Vagina (tissue), 2 donors: ENCODE data around the gene TEDC1. TPM values are rescaled to one million over a fixed set of nuclear protein-coding genes. Genes with fewer than 3 reads are reported as not detected.
A peak's percentile ranks its signal among the peaks of the same experiment; 100 is the strongest.

Experiments
- DNase-seq, 2 donors: peaks; one replicate each; pipeline ENCODE4 v3.0.0-alpha.2; 2017; ENCODE audit errors: extremely low spot score in 2 of 2
- H3K27ac ChIP-seq: fragments of 200-600 bp; sonication (generic); one replicate; pipeline ENCODE4 v1.5.1; 2019
- H3K27me3 ChIP-seq: fragments of 200-600 bp; sonication (generic); one replicate; pipeline ENCODE4 v1.5.1; 2019
- H3K36me3 ChIP-seq, 2 donors: fragments of 200-600 bp; sonication (generic); one replicate each; pipeline ENCODE4 v1.5.1; 2017 to 2019
- H3K4me1 ChIP-seq: fragments of 200-600 bp; sonication (generic); one replicate; pipeline ENCODE4 v1.5.1; 2019
- H3K4me3 ChIP-seq, 2 donors: fragments of 200-600 bp; sonication (generic); 1 replicate in 1 of 2; 2 replicates in 1 of 2; pipeline ENCODE4 v1.5.1; 2016 to 2019
- H3K9me3 ChIP-seq: fragments of 200-600 bp; sonication (generic); one replicate; pipeline ENCODE4 v1.5.1; 2019
- POLR2A ChIP-seq, 2 donors: fragments of 450-650 bp; IDR thresholded peaks; one replicate each; pipeline ENCODE4 v1.6.1; 2017; ENCODE audit warnings: antibody characterized with exemption in 2 of 2, mild to moderate bottlenecking in 2 of 2, moderate library complexity in 2 of 2
- POLR2AphosphoS5 ChIP-seq, 2 donors: sonication (generic); formaldehyde crosslinking; IDR thresholded peaks; one replicate each; pipeline ENCODE4 v1.9.0; 2017; ENCODE audit warnings: antibody characterized with exemption in 2 of 2, mild to moderate bottlenecking in 2 of 2, low read depth in 1 of 2; ENCODE audit not compliant: insufficient read depth in 1 of 2
- intact Hi-C: fragments of 100-400 bp; cut with DNase I; formaldehyde crosslinking; loops from one replicate; pipeline ENCODE4 v1.15.1; 2023
- total RNA-seq: library from RNA; depleted of rRNA; stranded (reverse); fragments of >200 nt; gene quantifications from one replicate; pipeline ENCODE4 v1.2.3, GENCODE V29; 2016
- TF ChIP-seq, protein P1 (sequence below), 3 experiments: fragments of 450-650 bp in 2 of 3; fragments of 200-600 bp in 1 of 3; sonication (generic) in 1 of 3; IDR thresholded peaks; one replicate each; pipeline ENCODE4 v1.5.1; 2017 to 2019; ENCODE audit warnings: antibody characterized with exemption in 3 of 3, mild to moderate bottlenecking in 2 of 3, moderate library complexity in 2 of 3

The TEDC1 gene
- total RNA-seq, 1 donor from 2014 or later, result 5.9 TPM

DNA sequence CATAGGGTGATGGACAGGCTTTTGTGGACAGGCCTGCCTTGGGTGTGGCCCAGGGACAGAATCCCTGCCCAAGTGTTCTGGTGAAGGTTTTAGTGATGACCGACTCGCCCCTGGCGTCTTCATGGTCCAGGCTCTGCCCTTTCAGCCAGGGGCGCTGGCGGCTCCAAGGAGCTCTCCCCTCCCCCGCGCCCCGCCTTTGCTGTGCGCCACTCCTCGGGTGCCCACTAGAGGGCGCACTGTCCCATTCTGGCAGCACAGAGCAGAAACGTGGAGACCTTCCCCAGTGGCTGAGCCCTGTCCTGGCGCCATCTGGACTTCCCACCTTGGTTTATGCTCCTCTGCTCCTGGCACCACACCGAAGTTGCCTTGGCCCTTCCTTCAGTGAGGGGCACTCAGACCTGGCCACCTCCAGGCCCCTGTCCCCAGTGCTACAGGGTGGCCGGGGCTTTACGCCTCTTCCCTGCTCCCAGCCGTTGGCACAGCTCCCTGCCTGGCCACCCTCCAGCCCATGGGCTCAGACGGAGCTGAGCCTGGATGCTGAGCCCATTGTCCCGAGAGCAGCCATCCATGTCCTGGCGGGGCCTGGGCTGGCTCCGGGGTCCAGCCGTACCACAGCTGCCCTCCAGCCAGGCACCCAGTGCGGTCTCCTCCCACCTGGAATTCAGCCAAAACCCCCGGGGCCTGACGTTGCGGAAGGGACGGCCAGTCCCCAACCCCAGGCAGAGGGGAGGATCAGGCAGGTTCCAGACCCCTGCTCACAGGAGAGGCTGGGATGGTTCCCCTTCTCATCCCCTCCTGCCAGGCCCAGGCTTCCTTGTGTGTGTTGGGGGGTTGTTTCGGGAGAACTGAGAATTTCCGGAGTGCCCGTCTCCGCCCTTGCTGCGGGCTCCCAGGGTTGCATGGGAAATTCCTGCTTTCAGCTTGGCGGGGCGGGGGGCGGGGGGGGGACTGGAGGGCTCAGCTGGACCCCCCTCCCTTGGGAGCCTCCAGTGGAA is 9.9 kb upstream of the TEDC1 start:
- intact Hi-C loops, result loop anchor here (5.0 kb wide), 1 partner anchor 394 kb away; no protein-coding TSS in a partner anchor
- H3K27me3 ChIP-seq, result no peaks in the 10 kb centered on the region
- peak overlapping the region; percentile 97 for H3K27ac ChIP-seq
- H3K4me1 ChIP-seq, result peaks cover 92% of the 10 kb centered on the region
- no peaks in the 10 kb centered on the region for H3K9me3 ChIP-seq
- H3K36me3 ChIP-seq, result no peaks in the 10 kb centered on the region
- TF ChIP-seq POLR2A (IDR thresholded peaks at IDR 0.05) (no peak), POLR2AphosphoS5 (IDR thresholded peaks at IDR 0.05; ENCODE audit: insufficient read depth in 1 of 2, low read depth in 1 of 2) (peak; percentile 81 to 84)
- TF ChIP-seq, protein P1, sequence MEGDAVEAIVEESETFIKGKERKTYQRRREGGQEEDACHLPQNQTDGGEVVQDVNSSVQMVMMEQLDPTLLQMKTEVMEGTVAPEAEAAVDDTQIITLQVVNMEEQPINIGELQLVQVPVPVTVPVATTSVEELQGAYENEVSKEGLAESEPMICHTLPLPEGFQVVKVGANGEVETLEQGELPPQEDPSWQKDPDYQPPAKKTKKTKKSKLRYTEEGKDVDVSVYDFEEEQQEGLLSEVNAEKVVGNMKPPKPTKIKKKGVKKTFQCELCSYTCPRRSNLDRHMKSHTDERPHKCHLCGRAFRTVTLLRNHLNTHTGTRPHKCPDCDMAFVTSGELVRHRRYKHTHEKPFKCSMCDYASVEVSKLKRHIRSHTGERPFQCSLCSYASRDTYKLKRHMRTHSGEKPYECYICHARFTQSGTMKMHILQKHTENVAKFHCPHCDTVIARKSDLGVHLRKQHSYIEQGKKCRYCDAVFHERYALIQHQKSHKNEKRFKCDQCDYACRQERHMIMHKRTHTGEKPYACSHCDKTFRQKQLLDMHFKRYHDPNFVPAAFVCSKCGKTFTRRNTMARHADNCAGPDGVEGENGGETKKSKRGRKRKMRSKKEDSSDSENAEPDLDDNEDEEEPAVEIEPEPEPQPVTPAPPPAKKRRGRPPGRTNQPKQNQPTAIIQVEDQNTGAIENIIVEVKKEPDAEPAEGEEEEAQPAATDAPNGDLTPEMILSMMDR (IDR thresholded peaks at IDR 0.05), result peak; percentile 92 to 97 (median 94)
- no peak for DNase-seq
- peak overlapping the region; percentile 38 to 45 for H3K4me3 ChIP-seq

DNA sequence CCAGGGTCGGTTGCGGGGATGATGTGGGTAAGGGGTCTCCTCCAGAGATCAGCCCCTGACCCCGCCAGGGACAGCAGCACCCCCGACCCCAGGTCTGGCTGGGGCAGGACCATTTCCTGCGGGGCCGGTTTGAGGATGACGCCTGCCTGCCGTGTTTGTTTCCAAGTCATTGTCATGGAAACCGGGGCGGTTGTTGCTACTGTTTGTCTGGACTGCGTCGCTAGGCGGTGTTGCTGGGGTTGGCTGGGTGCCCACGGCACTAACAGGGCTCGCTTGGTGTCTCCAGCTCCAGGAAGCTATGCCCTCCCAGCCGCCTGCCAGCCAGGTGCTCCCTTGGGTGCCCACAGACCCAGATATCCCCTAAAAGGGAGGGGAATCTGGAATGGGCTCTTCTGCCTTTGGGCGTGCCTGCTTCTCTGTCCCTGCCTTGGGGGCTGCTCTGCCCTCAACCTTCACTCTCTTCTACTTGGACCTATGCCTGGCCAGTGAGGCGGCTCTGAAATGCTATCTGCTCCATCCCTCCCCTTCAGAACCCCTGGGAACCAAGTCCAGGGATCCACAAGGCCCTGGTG is 9.1 kb upstream of the TEDC1 start:
- H3K9me3 ChIP-seq, result no peaks in the 10 kb centered on the region
- no peaks in the 10 kb centered on the region for H3K36me3 ChIP-seq
- H3K4me3 ChIP-seq, result peak overlapping the region; percentile 38 to 45
- no peak for DNase-seq
- H3K27me3 ChIP-seq, result no peaks in the 10 kb centered on the region
- H3K4me1 ChIP-seq, result peaks cover 92% of the 10 kb centered on the region
- TF ChIP-seq POLR2AphosphoS5 (IDR thresholded peaks at IDR 0.05; ENCODE audit: insufficient read depth in 1 of 2, low read depth in 1 of 2), result peak in 1 of 2 donors; percentile 14
- TF ChIP-seq, protein P1 (IDR thresholded peaks at IDR 0.05), result peak in 2 of 3 experiments; percentile 5 to 12
- TF ChIP-seq POLR2A (IDR thresholded peaks at IDR 0.05), result no peak
- intact Hi-C loops, result loop anchor here (5.0 kb wide), 1 partner anchor 395 kb away; no protein-coding TSS in a partner anchor
- peak overlapping the region; percentile 97 for H3K27ac ChIP-seq

DNA sequence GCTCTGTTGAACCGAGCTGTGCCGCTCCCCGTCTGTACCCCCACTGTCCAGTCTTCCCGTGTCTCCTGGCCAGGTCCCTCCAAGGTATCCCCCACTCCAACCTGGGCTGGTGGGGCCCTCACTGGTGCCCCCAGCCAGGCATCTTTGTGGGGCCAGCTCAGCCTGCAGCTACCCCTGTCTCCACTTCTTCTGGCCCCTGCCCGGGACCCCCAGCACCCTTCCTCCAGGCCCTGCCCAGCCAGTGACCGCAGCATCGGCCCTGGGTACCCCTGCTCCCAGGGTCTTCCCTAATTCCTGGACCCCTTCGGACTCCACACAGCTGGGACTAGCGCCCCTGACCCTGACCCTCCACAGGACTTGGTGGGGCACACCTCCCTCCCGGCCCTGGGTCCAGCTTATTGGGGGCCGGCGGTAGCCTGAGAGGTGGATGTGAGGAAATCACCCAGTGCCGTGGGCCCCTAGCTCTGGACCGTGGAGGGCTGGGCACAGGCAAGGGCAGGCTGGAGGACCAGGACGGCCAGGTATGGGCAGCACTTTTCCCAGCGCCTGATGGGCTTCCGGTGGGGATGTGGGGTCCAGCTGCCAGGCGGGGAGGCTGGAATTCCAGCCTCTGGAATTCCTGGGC is 8.4 kb upstream of the TEDC1 start:
- Histone ChIP-seq H3K4me1 (peaks cover 92% of the 10 kb centered on the region), H3K27ac (peak overlapping the region; percentile 97), H3K27me3 (no peaks in the 10 kb centered on the region), H3K36me3 (no peaks in the 10 kb centered on the region), H3K4me3 (peak overlapping the region; percentile 38 to 45), H3K9me3 (no peaks in the 10 kb centered on the region)
- TF ChIP-seq, protein P1 (IDR thresholded peaks at IDR 0.05), result no peak
- TF ChIP-seq POLR2A (IDR thresholded peaks at IDR 0.05) (no peak), POLR2AphosphoS5 (IDR thresholded peaks at IDR 0.05; ENCODE audit: insufficient read depth in 1 of 2, low read depth in 1 of 2) (no peak)
- intact Hi-C loops, result loop anchor here (5.0 kb wide), 1 partner anchor 395 kb away; no protein-coding TSS in a partner anchor
- DNase-seq, result no peak

DNA sequence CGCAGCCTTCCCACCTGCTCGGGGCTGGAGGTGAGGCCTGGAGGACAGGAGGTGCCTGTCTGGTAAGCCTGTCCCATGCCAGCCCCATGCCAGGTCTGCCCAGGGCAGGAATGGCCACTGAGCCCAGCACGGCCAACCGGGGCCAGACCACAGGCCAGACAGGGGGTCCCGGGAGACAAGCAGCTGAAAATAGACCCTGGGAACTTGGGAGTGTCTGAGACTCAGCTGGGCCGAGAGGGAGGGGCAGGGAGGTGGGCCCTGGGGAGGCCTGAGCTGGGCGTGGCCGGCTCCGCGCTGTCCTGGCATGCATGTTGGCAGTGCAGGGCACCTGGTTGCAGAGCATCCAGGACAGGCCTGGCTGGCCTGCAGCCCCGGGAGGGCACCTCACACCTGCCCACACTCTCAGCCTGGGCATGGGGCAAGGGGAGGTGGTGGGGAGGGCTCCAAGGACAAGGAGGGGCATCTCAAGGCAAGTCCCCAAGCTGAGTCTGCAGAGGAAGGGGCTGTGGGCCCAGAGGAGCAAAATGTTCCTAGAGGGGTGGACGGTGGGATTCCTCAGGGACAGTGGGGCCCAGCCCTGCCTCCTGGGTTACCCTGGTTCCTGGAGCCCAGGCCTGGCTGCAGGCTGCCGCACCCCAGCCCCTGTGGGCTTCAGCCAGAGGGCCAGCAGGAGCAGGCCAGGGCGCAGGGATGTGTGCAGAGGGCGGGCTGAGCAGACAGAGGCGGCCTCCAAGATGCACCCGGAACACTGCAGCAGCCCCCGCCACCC is 7.6 kb upstream of the TEDC1 start:
- no peaks in the 10 kb centered on the region for H3K9me3 ChIP-seq
- TF ChIP-seq, protein P1 (IDR thresholded peaks at IDR 0.05), result no peak
- no peak for TF ChIP-seq POLR2AphosphoS5 (IDR thresholded peaks at IDR 0.05; ENCODE audit: insufficient read depth in 1 of 2, low read depth in 1 of 2)
- no peak for TF ChIP-seq POLR2A (IDR thresholded peaks at IDR 0.05)

More for the DNA sequence above, 7.6 kb upstream of the TEDC1 start:
- DNase-seq, result no peak
- peaks cover 95% of the 10 kb centered on the region for H3K4me1 ChIP-seq
- no peaks in the 10 kb centered on the region for H3K36me3 ChIP-seq
- peak overlapping the region; percentile 97 for H3K27ac ChIP-seq
- H3K27me3 ChIP-seq, result no peaks in the 10 kb centered on the region
- intact Hi-C loops, result loop anchor here (5.0 kb wide), 1 partner anchor 396 kb away; no protein-coding TSS in a partner anchor
- no peak overlapping the region for H3K4me3 ChIP-seq
